A549 treated with CpdA at 1 μM for 4 hours (cell line): ENCODE data around the gene TBC1D14. TPM values are rescaled to one million over a fixed set of nuclear protein-coding genes. Genes with fewer than 3 reads are reported as not detected.

Experiments used
- total RNA-seq: library from RNA; stranded (reverse); fragments of 200-300 nt; extraction: Qiagen RNA extraction; gene quantifications from 5 replicates; pipeline ENCODE4 v1.2.3, GENCODE V29; 2022; ENCODE audit warnings: low read depth

Gene TBC1D14
- 31.2 to 34.7 TPM (median 33.8 TPM) in 5 replicates for total RNA-seq

DNA sequence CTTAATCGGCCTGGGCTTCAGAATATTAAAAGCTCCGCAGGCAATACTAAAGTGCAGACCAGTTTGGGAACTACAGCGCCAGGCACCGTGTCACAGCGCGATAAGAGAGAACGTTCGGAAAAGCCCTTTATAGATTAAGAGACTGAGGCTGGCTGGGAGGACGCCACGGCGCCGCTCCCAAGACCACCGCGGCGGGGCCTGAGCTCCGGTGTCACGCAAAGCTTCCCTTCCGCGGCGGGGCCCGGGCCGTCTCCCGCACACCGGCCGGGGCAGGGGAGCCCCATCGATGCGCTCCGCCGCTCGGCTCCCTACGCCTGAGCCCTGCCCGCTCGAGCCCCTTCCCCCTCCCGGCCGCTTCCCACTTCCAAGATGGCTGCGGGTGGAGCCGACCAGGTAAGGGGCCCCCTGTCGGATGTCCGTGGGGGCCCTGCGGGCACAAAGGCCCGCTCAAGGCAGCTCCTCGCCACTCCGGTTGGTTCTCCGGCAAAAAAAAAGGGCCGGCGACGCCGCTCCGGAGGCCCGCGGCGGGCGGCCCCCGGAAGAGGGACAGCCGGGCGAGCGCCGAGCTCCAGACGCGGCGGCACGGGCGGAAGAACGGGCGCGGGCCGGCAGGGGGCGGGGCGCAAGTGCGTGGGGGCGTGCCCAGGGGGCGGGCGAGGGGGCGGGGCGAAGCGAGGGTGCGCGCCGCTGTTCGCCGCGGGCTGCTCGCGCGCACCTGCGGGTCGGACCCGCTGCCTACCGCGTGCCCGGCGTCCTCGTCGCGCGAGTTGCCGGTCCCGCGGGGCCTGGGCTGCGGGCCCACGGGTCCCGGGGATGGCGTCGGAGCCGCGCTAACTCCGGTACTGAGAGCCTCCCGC, at the start of gene TBC1D14:
TSS of gene TBC1D14 (plus strand) at position 714 of the 857 bp plus-strand sequence. CDS start 13,564 bp downstream, outside the sequence.

DNA sequence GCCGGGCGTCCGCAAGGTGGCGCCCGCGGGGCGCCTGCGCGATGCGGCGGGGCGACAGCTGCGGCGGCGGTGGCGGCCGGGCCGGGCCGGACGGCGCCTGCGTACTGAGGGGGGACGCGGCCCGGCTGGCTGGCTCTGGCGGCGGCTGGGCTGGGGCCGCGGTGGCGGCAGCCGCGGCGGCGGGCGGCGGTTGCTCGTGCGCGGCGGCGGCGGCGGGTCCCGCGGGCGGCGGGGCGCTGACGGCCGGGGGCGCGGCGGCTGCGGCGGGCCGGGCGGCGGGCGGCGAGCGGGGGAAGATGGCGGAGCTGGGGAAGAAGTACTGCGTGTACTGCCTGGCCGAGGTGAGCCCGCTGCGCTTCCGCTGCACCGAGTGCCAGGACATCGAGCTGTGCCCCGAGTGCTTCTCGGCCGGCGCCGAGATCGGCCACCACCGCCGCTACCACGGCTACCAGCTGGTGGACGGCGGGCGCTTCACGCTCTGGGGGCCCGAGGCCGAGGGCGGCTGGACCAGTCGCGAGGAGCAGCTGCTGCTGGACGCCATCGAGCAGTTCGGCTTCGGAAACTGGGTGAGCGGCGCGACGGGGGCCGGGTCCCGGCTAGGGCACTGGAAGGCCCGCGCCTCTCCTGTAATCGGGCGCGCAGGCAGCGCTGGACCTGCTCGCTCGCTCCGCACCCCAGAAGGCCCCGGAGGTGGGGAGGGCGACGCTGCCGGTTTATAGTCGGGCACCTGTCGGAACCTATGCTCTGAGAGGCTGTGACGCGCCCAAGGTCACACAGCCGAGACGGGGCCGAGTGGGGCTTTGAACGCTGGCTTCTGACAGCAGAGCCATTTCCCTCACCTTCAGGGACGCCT, 133.9 kb downstream of the TBC1D14 start, which contains the start of gene TADA2B:
TSS of gene TADA2B (plus strand) at position 89 of the 853 bp plus-strand sequence. CDS start at position 297, 208 bp downstream.

GRCh38 chr4:7067452-7068278, 158.0 kb downstream of the TBC1D14 start, which contains the start of gene GRPEL1:
GRPEL1 (minus strand) TSS chr4:7068064; CDS start chr4:7068032, 32 bp downstream.

Other genes starting within 250 kb of the TBC1D14 start
- gene S100P, start 215.9 kb upstream of the TBC1D14 start, total RNA-seq: 17.7 to 70.6 TPM (median 57.8 TPM) in 5 replicates
- 29.9 to 34.8 TPM (median 32.6 TPM) in 5 replicates for gene MRFAP1L1, start 200.0 kb upstream of the TBC1D14 start, total RNA-seq
- gene BLOC1S4, start 193.7 kb upstream of the TBC1D14 start, total RNA-seq: 12.7 to 15.8 TPM (median 14.1 TPM) in 5 replicates
- gene KIAA0232, start 127.1 kb upstream of the TBC1D14 start, total RNA-seq: 5.3 to 9.6 TPM (median 8.2 TPM) in 5 replicates
- 13.4 to 13.8 TPM (median 13.7 TPM) in 5 replicates for gene TADA2B, start 133.5 kb downstream of the TBC1D14 start, total RNA-seq
- 61.5 to 71.1 TPM (median 65.7 TPM) in 5 replicates for gene GRPEL1, start 158.2 kb downstream of the TBC1D14 start, total RNA-seq